ENCODE data around the gene PRR33. TPM values are rescaled to one million over a fixed set of nuclear protein-coding genes. Genes with fewer than 3 reads are reported as not detected.
"Not testable (repeated sequence)": the region's sequence is repeated elsewhere in the genome, so short reads cannot be mapped to it uniquely, and the experiment has no call there.

PRR33 gene
- total RNA-seq, 1 experiment from 2014 or later = not detected

GRCh38 chr11:1887451-1888346, 4.0 kb downstream of the PRR33 start:
- POLR2A ChIA-PET = no interaction called here
- ATAC-seq (peak; percentile 22), DNase-seq (ENCODE audit: low read depth, low spot score) (no peak)
- Histone ChIP-seq H3K27ac (ENCODE audit: low read length) (no peak overlapping the region), H3K4me3 (ENCODE audit: low read depth in 2 of 2, low read length in 2 of 2) (no peak overlapping the region), H3K36me3 (ENCODE audit: control insufficient read depth, insufficient read depth, low read length) (no peaks in the 10 kb centered on the region), H3K9me3 (ENCODE audit: control insufficient read depth, insufficient read depth, low read depth, low read length) (no peaks in the 10 kb centered on the region), H3K27me3 (ENCODE audit: control insufficient read depth, insufficient read depth, low read length) (no peaks in the 10 kb centered on the region), H3K4me1 (ENCODE audit: control insufficient read depth, insufficient read depth, low read length) (no peaks in the 10 kb centered on the region)
- BruUV-seq (replicated peaks) = no TSS peak
- in situ Hi-C loops (cut with HindIII; ENCODE audit: low pct_unique_long_range_greater_than_20kb, low sequenced_read_pairs) = no loop called here
- intact Hi-C loops (cut with micrococcal nuclease; ENCODE audit: unreplicated experiment) = no loop called here
- CTCF ChIA-PET = no interaction called here
- no peak for TF ChIP-seq TCF7L2 (IDR thresholded peaks at IDR 0.05; ENCODE audit: low read depth, low read length)
- TF ChIP-seq SIN3A (IDR thresholded peaks at IDR 0.05; ENCODE audit: borderline replicate concordance, insufficient read depth, low read depth, low read length) = no peak
- TF ChIP-seq REST (IDR thresholded peaks at IDR 0.05; ENCODE audit: insufficient read depth in 1 of 2, low read depth in 2 of 2, low read length in 1 of 2) = no peak
- TF ChIP-seq POLR2AphosphoS5 (IDR thresholded peaks at IDR 0.05; ENCODE audit: low read depth, low read length) = no peak
- TF ChIP-seq, protein P1, sequence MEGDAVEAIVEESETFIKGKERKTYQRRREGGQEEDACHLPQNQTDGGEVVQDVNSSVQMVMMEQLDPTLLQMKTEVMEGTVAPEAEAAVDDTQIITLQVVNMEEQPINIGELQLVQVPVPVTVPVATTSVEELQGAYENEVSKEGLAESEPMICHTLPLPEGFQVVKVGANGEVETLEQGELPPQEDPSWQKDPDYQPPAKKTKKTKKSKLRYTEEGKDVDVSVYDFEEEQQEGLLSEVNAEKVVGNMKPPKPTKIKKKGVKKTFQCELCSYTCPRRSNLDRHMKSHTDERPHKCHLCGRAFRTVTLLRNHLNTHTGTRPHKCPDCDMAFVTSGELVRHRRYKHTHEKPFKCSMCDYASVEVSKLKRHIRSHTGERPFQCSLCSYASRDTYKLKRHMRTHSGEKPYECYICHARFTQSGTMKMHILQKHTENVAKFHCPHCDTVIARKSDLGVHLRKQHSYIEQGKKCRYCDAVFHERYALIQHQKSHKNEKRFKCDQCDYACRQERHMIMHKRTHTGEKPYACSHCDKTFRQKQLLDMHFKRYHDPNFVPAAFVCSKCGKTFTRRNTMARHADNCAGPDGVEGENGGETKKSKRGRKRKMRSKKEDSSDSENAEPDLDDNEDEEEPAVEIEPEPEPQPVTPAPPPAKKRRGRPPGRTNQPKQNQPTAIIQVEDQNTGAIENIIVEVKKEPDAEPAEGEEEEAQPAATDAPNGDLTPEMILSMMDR (IDR thresholded peaks at IDR 0.05) = no peak

DNA sequence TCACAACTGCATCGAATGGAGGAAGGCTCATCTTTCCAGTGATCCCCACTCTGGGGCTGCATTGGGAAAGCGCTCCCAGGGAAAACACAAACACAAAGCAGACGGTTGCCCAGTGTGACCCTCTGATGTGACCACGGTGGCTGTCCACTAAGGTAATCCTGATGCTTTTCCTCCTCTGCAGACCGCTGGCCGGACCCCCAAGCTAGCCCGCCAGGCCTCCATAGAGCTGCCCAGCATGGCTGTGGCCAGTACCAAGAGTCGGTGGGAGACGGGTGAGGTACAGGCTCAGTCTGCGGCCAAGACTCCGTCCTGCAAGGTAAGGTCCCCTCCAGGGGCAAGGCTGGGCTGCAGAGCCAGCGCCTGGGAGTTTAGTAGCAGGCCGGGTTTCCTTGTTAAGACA, 5.1 kb downstream of the PRR33 start:
- H3K27ac ChIP-seq (ENCODE audit: low read length); BruUV-seq (replicated peaks); in situ Hi-C loops (cut with HindIII; ENCODE audit: low pct_unique_long_range_greater_than_20kb, low sequenced_read_pairs); H3K4me1 ChIP-seq (ENCODE audit: control insufficient read depth, insufficient read depth, low read length); CTCF ChIA-PET; ATAC-seq; DNase-seq (ENCODE audit: low read depth, low spot score); H3K36me3 ChIP-seq (ENCODE audit: control insufficient read depth, insufficient read depth, low read length); POLR2A ChIA-PET; H3K27me3 ChIP-seq (ENCODE audit: control insufficient read depth, insufficient read depth, low read length); intact Hi-C loops (cut with micrococcal nuclease; ENCODE audit: unreplicated experiment); H3K9me3 ChIP-seq (ENCODE audit: control insufficient read depth, insufficient read depth, low read depth, low read length); H3K4me3 ChIP-seq (ENCODE audit: low read depth in 2 of 2, low read length in 2 of 2): not testable (repeated sequence)

DNA sequence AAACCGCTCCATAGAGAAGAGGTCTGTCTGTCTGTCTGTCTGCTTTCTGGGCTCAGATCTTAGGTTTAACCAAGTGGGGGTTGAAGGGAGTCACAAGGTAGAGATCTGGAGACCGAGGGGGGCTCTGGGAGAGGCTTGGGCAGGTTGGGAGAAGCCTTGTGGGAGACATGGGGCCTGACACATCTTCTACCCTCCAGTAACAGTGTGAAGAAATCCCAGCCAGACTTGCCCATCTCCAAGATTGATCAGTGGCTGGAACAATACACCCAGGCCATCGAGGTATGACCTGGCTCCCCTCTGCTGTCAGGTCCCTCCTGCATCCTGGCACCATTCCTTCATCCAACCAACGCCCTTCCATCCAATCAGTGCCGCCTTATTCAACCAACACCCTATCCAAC, 7.4 kb downstream of the PRR33 start:
- H3K4me1 ChIP-seq (ENCODE audit: control insufficient read depth, insufficient read depth, low read length) = peaks cover 2% of the 10 kb centered on the region; the same call in 1 of the 2 replicates
- H3K9me3 ChIP-seq (ENCODE audit: control insufficient read depth, insufficient read depth, low read depth, low read length) = no peaks in the 10 kb centered on the region
- CTCF ChIA-PET = interaction anchor here (0.6 to 0.9 kb wide), 3 partner anchors 17 to 267 kb away, joined by 3 to 6 read pairs (median 5); no protein-coding TSS in a partner anchor
- intact Hi-C loops (cut with micrococcal nuclease; ENCODE audit: unreplicated experiment) (no loop called here), in situ Hi-C loops (cut with HindIII; ENCODE audit: low pct_unique_long_range_greater_than_20kb, low sequenced_read_pairs) (no loop called here)
- H3K27me3 ChIP-seq (ENCODE audit: control insufficient read depth, insufficient read depth, low read length) = no peaks in the 10 kb centered on the region
- no peaks in the 10 kb centered on the region for H3K36me3 ChIP-seq (ENCODE audit: control insufficient read depth, insufficient read depth, low read length)
- DNase-seq (ENCODE audit: low read depth, low spot score) = no peak
- POLR2A ChIA-PET = no interaction called here
- H3K27ac ChIP-seq (ENCODE audit: low read length) = no peak overlapping the region
- ATAC-seq = no peak
- H3K4me3 ChIP-seq (ENCODE audit: low read depth in 2 of 2, low read length in 2 of 2) = no peak overlapping the region
- no peak for TF ChIP-seq REST (IDR thresholded peaks at IDR 0.05; ENCODE audit: insufficient read depth in 1 of 2, low read depth in 2 of 2, low read length in 1 of 2)
- TF ChIP-seq POLR2AphosphoS5 (IDR thresholded peaks at IDR 0.05; ENCODE audit: low read depth, low read length) = no peak
- TF ChIP-seq, protein P1 (IDR thresholded peaks at IDR 0.05) = no peak
- no peak for TF ChIP-seq SIN3A (IDR thresholded peaks at IDR 0.05; ENCODE audit: borderline replicate concordance, insufficient read depth, low read depth, low read length)
- no peak for TF ChIP-seq TCF7L2 (IDR thresholded peaks at IDR 0.05; ENCODE audit: low read depth, low read length)
- BruUV-seq (replicated peaks) = no TSS peak

Data from Panc1 (cell line).